ENCODE data around the gene PCNX2. TPM values are rescaled to one million over a fixed set of nuclear protein-coding genes. Genes with fewer than 3 reads are reported as not detected.
"Not testable (repeated sequence)": the region's sequence is repeated elsewhere in the genome, so short reads cannot be mapped to it uniquely, and the experiment has no call there.

Gene PCNX2
- total and polyA plus RNA-seq, 4 donors = 2.0 to 15.1 (median 6.4) TPM

- H3K27me3 ChIP-seq (ENCODE audit: control insufficient read depth in 3 of 3, insufficient read depth in 3 of 3, low read length in 2 of 3) = no peaks in the 10 kb centered on the region
- DNase-seq = no peak
- no peak overlapping the region for H3K9ac ChIP-seq (ENCODE audit: insufficient read depth in 1 of 2, low read length in 2 of 2)
- ATAC-seq (ENCODE audit: insufficient read depth, low FRiP score) = no peak
- no peak overlapping the region for H3K27ac ChIP-seq (ENCODE audit: low read depth in 1 of 2, low read length in 1 of 2)
- TF ChIP-seq CTCF (IDR thresholded peaks at IDR 0.05; ENCODE audit: control extremely low read depth, extremely low read depth) = no peak
- peaks cover 0 to 1% (median 0%) of the 10 kb centered on the region in 4 donors for H3K9me3 ChIP-seq (ENCODE audit: control insufficient read depth in 4 of 4, insufficient read depth in 3 of 4, low read length in 3 of 4)
- WGBS, 2 donors = 90 to 96% methylated on average over 5 of the region's 5 CpGs
- no peaks in the 10 kb centered on the region for H3K36me3 ChIP-seq (ENCODE audit: control insufficient read depth in 4 of 4, insufficient read depth in 4 of 4, low read length in 4 of 4)
- H3K4me3 ChIP-seq = no peak overlapping the region
- peaks cover 0 to 2% (median 0%) of the 10 kb centered on the region in 5 donors for H3K4me1 ChIP-seq (ENCODE audit: control insufficient read depth in 5 of 5, insufficient read depth in 5 of 5, low read length in 5 of 5)
Measured at GRCh38 chr1:233005156-233005555, 290.4 kb downstream of the PCNX2 start.

- H3K4me1 ChIP-seq (ENCODE audit: control insufficient read depth in 5 of 5, insufficient read depth in 5 of 5, low read length in 5 of 5) = no peaks in the 10 kb centered on the region
- no peaks in the 10 kb centered on the region for H3K27me3 ChIP-seq (ENCODE audit: control insufficient read depth in 3 of 3, insufficient read depth in 3 of 3, low read length in 2 of 3)
- TF ChIP-seq CTCF (IDR thresholded peaks at IDR 0.05; ENCODE audit: control extremely low read depth, extremely low read depth) = no peak
- no peak overlapping the region for H3K4me3 ChIP-seq
- H3K27ac ChIP-seq (ENCODE audit: low read depth in 1 of 2, low read length in 1 of 2) = no peak overlapping the region
- WGBS, 2 donors = 95 to 96% methylated on average over 9 of the region's 9 CpGs
- H3K9me3 ChIP-seq (ENCODE audit: control insufficient read depth in 4 of 4, insufficient read depth in 3 of 4, low read length in 3 of 4) = peaks cover 0 to 1% (median 0%) of the 10 kb centered on the region in 4 donors
- no peaks in the 10 kb centered on the region for H3K36me3 ChIP-seq (ENCODE audit: control insufficient read depth in 4 of 4, insufficient read depth in 4 of 4, low read length in 4 of 4)
- no peak for DNase-seq
- no peak for ATAC-seq (ENCODE audit: insufficient read depth, low FRiP score)
- no peak overlapping the region for H3K9ac ChIP-seq (ENCODE audit: insufficient read depth in 1 of 2, low read length in 2 of 2)
Measured at GRCh38 chr1:233004451-233004850, 291.1 kb downstream of the PCNX2 start.

DNA sequence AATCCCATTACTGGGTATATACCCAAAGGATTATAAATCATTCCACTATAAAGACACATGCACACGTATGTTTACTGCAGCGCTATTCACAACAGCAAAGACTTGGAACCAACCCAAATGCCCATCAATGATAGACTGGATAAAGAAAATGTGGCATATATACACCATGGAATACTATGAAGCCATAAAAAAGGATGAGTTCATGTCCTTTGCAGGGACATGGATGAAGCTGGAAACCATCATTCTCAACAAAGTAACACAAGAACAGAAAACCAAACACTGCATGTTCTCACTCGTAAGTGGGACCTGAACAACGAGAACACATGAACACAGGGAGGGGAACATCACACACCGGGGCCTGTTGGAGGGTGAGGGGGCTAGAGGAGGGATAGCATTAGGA lies 291.9 kb downstream of the PCNX2 start:
- H3K27me3 ChIP-seq (ENCODE audit: control insufficient read depth in 3 of 3, insufficient read depth in 3 of 3, low read length in 2 of 3); H3K27ac ChIP-seq (ENCODE audit: low read depth in 1 of 2, low read length in 1 of 2); H3K4me3 ChIP-seq; DNase-seq; H3K9ac ChIP-seq (ENCODE audit: insufficient read depth in 1 of 2, low read length in 2 of 2); H3K9me3 ChIP-seq (ENCODE audit: control insufficient read depth in 4 of 4, insufficient read depth in 3 of 4, low read length in 3 of 4); ATAC-seq (ENCODE audit: insufficient read depth, low FRiP score); H3K36me3 ChIP-seq (ENCODE audit: control insufficient read depth in 4 of 4, insufficient read depth in 4 of 4, low read length in 4 of 4); H3K4me1 ChIP-seq (ENCODE audit: control insufficient read depth in 5 of 5, insufficient read depth in 5 of 5, low read length in 5 of 5): not testable (repeated sequence)
- 96 to 99% methylated on average over 5 of the region's 5 CpGs for WGBS, 2 donors

DNA sequence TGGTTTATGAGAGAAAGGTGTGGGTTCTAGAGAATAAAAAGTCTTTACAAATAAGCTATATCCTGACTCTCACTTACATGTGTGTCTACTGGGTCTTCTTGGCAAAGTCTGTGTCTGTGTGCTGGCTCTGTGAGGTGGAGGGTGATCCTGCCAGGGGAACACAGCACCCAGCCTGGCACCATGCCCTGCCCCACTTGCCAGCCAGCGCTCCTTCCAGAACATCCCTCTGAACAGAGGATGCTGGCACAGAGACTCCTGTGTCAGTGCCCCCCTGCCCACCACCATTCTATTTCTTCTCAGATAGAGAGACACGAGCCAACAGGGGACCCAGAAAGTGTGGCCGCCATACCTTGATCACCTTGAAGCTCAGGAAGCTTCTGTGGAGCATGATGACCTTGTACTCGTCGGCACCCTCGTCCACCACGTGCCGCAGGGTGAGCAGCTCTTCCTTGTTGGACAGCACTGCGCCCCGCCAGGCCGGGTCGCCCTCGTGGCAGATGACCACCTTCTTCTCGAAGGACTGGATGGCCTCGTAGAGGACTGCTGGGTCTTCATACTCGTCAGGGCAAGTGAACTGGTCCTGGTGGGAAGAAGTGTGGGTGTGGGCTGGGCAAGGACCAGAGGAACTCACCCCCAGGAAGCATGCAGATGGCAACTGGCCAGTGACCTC lies 295.4 kb downstream of the PCNX2 start:
- H3K4me1 ChIP-seq (ENCODE audit: control insufficient read depth in 5 of 5, insufficient read depth in 5 of 5, low read length in 5 of 5) = no peaks in the 10 kb centered on the region
- TF ChIP-seq CTCF (IDR thresholded peaks at IDR 0.05; ENCODE audit: control extremely low read depth, extremely low read depth) = no peak
- 96 to 97% methylated on average over 16 of the region's 16 CpGs for WGBS, 2 donors
- H3K9ac ChIP-seq (ENCODE audit: insufficient read depth in 1 of 2, low read length in 2 of 2) = no peak overlapping the region
- no peaks in the 10 kb centered on the region for H3K27me3 ChIP-seq (ENCODE audit: control insufficient read depth in 3 of 3, insufficient read depth in 3 of 3, low read length in 2 of 3)
- peaks cover 0 to 1% (median 0%) of the 10 kb centered on the region in 4 donors for H3K9me3 ChIP-seq (ENCODE audit: control insufficient read depth in 4 of 4, insufficient read depth in 3 of 4, low read length in 3 of 4)
- ATAC-seq (ENCODE audit: insufficient read depth, low FRiP score) (no peak), DNase-seq (no peak)
- H3K27ac ChIP-seq (ENCODE audit: low read depth in 1 of 2, low read length in 1 of 2) = no peak overlapping the region
- no peak overlapping the region for H3K4me3 ChIP-seq
- H3K36me3 ChIP-seq (ENCODE audit: control insufficient read depth in 4 of 4, insufficient read depth in 4 of 4, low read length in 4 of 4) = peaks cover 0 to 3% (median 0%) of the 10 kb centered on the region in 4 donors
